GM23248 (cell line): Measurements from ENCODE around the gene PPL. TPM values are rescaled to one million over a fixed set of nuclear protein-coding genes. Genes with fewer than 3 reads are reported as not detected.
A peak's percentile ranks its signal among the peaks of the same experiment; 100 is the strongest.

ENCODE experiments used
- DNase-seq: peaks from one replicate; pipeline ENCODE4 v3.0.0-alpha.2; 2015
- H2AFZ ChIP-seq: fragments of 200-600 bp; sonication (generic); 2 replicates; pipeline ENCODE4 v1.6.1; 2016; ENCODE audit warnings: antibody characterized with exemption
- H3F3A ChIP-seq: fragments of 200-600 bp; sonication (generic); 2 replicates; pipeline ENCODE4 v1.6.1; 2016; ENCODE audit warnings: mild to moderate bottlenecking, antibody characterized with exemption, mixed run types; ENCODE audit not compliant: insufficient read depth
- H3K27ac ChIP-seq: fragments of 200-600 bp; sonication (generic); 2 replicates; pipeline ENCODE4 v1.5.1; 2016; ENCODE audit warnings: mild to moderate bottlenecking
- H3K27me3 ChIP-seq: fragments of 200-600 bp; sonication (generic); replicated peaks from 2 replicates; pipeline ENCODE4 v1.6.1; 2016; ENCODE audit warnings: mild to moderate bottlenecking; ENCODE audit not compliant: insufficient read depth
- H3K36me3 ChIP-seq: fragments of 200-600 bp; sonication (generic); 2 replicates; pipeline ENCODE4 v1.6.1; 2016; ENCODE audit warnings: low read depth, mild to moderate bottlenecking
- H3K4me1 ChIP-seq: fragments of 200-600 bp; sonication (generic); 2 replicates; pipeline ENCODE4 v1.6.1; 2016; ENCODE audit warnings: mild to moderate bottlenecking; ENCODE audit not compliant: insufficient read depth
- H3K4me2 ChIP-seq: fragments of 200-600 bp; sonication (generic); one replicate; pipeline ENCODE4 v1.6.1; 2016; ENCODE audit warnings: mild to moderate bottlenecking; ENCODE audit not compliant: unreplicated experiment
- H3K4me3 ChIP-seq: fragments of 200-600 bp; sonication (generic); 2 replicates; pipeline ENCODE4 v1.5.1; 2016; ENCODE audit warnings: mild to moderate bottlenecking
- H3K79me2 ChIP-seq: fragments of 200-600 bp; sonication (generic); 2 replicates; pipeline ENCODE4 v1.6.1; 2016; ENCODE audit warnings: mild to moderate bottlenecking; ENCODE audit not compliant: insufficient read depth
- H3K9ac ChIP-seq: fragments of 200-600 bp; sonication (generic); 2 replicates; pipeline ENCODE4 v1.6.1; 2016; ENCODE audit warnings: mild to moderate bottlenecking
- H3K9me2 ChIP-seq: fragments of 200-600 bp; sonication (generic); 2 replicates; pipeline ENCODE4 v1.6.1; 2016; ENCODE audit warnings: mixed run types, mild to moderate bottlenecking, moderate library complexity; ENCODE audit not compliant: insufficient read depth
- H3K9me3 ChIP-seq: fragments of 200-600 bp; sonication (generic); one replicate; pipeline ENCODE4 v1.6.1; 2017; ENCODE audit warnings: low read depth
- H4K20me1 ChIP-seq: fragments of 200-600 bp; sonication (generic); 2 replicates; pipeline ENCODE4 v1.6.0; 2016; ENCODE audit not compliant: insufficient read depth
- EZH2 ChIP-seq: fragments of 200-600 bp; sonication (generic); IDR thresholded peaks from 2 replicates; pipeline ENCODE4 v1.6.1; 2018; ENCODE audit warnings: antibody characterized with exemption, mild to moderate bottlenecking; ENCODE audit not compliant: insufficient read depth, poor library complexity, severe bottlenecking
- EZH2phosphoT487 ChIP-seq: fragments of 200-600 bp; sonication (generic); IDR thresholded peaks from 2 replicates; pipeline ENCODE4 v1.6.1; 2018; ENCODE audit warnings: antibody characterized with exemption, moderate library complexity, mild to moderate bottlenecking, low read depth; ENCODE audit not compliant: insufficient read depth
- WGBS, 2 experiments: methylation state at CpG; one replicate each; pipeline ENCODE4 v1.1.6; 2015 to 2017; ENCODE audit warnings: low lambda C conversion rate in 2 of 2, low coverage in 1 of 2; ENCODE audit errors: missing lambda C conversion rate in 2 of 2; 5-methylcytosine and 5-hydroxymethylcytosine counted together
- in situ Hi-C: fragments of 300-500 bp; cut with MboI; formaldehyde crosslinking; loops from 2 replicates; pipeline ENCODE4 v1.15.0; 2020
- polyA plus RNA-seq: library from polyadenylated mRNA; unstranded; fragments of >200 nt; fragmentation: Nextera tagmentation; extraction: Ambion mirVana; gene quantifications from 2 replicates; pipeline ENCODE4 v1.2.1, GENCODE V29; 2016
- total RNA-seq: library from RNA; depleted of rRNA; stranded (reverse); fragments of >200 nt; shearing (Covaris generic); gene quantifications from 2 replicates; pipeline ENCODE4 v1.2.3, GENCODE V29; 2014

PPL gene
- total and polyA plus RNA-seq, 2 experiments from 2014 or later, result 1.2 to 1.7 TPM

DNA sequence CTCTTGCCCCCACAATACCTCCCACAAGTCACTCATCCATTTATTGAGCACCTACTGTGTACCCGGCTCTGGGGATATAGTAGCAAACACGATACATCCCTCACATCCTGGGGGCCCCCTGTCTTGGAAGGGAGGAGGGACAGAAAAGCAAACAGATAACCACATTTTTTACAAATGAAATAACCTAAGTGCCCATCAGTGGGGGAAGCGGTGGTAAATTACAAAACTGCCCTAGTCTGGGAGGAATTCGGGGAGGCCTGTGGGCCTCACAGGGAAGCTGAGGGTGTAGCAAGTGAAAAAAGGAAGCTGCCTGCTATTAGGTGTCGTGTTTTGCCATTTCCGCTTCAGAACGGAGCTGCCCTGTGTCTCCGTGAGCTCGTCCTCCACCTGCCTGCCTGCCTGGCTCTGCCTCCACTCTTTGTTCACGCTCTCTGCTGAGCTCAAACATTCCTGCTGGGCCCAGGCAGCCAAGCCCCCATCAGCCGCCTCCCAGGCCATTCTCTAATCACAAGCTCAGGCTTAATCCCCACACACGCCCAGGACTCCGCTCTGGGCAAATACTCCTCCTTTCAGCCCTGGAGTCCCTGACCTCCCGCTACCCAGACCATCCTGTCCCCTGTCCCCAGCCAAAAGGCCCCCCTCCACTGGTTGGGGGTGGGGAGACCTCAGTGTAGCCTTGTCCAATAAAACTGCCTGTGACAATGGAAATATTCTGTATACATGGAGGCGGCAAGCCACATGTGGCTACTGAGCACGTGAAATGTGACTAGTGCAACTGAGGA is 11.0 kb upstream of the PPL start:
- DNase-seq, result no peak
- H3K9me3 ChIP-seq, result no peaks in the 10 kb centered on the region
- H3K9ac ChIP-seq, result no peak overlapping the region
- H3K27ac ChIP-seq, result no peak overlapping the region
- no peaks in the 10 kb centered on the region for H3K27me3 ChIP-seq
- H3K4me3 ChIP-seq, result no peak overlapping the region
- H3K4me2 ChIP-seq, result no peak overlapping the region
- no peak overlapping the region for H2AFZ ChIP-seq
- H3K79me2 ChIP-seq, result no peaks in the 10 kb centered on the region
- in situ Hi-C loops, result no loop called here
- WGBS, 2 experiments, result 78 to 80% methylated on average over 16 of the region's 16 CpGs
- no peak for TF ChIP-seq EZH2
- TF ChIP-seq EZH2phosphoT487, result no peak
- H3K36me3 ChIP-seq, result no peaks in the 10 kb centered on the region
- peaks cover 16% of the 10 kb centered on the region for H3F3A ChIP-seq
- peaks cover 30% of the 10 kb centered on the region for H3K4me1 ChIP-seq
- no peaks in the 10 kb centered on the region for H4K20me1 ChIP-seq
- H3K9me2 ChIP-seq, result no peaks in the 10 kb centered on the region

DNA sequence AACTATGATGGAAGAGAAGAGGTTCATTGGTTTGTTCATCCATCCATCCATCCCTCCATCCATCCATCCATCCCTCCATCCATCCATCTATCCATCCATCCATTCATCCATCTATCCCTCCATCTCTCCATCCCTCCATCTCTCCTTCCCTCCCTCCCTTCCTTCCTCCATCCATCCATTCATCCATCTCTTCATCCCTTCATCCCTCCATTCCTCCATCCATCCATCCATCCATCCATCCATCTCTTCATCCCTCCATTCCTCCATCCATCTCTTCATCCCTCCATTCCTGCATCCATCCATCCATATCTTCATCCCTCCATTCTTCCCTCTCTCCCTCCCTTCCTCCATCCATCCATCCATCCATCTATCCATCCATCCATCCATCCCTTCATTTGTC is 10.0 kb upstream of the PPL start:
- no peak overlapping the region for H3K4me2 ChIP-seq
- DNase-seq, result no peak

DNA sequence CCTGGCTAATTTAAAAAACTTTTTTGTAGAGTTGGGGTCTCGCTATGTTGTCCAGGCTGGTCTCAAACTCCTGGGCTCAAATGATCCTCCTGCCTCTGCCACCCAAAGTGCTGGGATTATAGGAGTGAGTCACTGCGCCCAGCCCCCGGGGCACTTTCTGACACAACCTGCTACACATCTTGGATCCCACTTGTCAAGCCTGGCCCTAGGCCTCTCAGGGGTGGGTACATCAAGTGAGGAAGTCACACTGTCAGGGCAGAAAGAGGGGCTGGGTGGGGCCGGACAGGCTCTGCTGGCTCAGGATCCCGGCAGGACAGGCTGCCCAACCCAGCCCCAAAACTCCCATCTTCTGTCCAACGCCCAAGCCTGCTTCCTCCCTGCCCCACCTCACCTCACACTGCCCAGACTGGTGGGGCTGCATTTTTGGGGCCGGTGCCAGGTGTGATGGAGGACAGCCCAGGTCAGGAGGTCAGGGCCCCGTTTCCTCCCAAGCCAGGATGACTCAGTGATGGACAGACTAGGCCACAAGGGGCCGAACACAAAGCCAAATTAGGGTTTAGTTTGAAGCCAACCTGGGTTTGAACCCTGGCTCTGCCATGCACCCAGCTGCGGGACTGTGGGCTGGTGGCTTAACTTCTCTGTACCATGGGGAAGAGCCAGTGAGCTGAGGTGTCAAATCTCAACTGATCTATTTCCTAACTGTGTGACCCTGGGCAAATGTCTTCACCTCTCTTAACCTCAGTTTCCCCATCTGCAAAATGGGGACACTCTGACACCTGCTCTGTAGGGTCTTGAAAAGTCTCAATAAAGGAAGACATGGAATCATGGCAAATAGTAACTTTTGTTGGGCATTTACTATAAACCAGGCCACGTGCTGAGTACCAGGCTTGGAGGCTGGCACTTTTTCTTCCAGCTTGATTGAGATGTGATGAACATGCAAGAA is 8.9 kb upstream of the PPL start:
- H3K4me1 ChIP-seq, result peaks cover 38% of the 10 kb centered on the region
- in situ Hi-C loops, result no loop called here
- no peaks in the 10 kb centered on the region for H3K27me3 ChIP-seq
- H3F3A ChIP-seq, result peaks cover 26% of the 10 kb centered on the region
- 19 to 25% methylated on average over 11 of the region's 11 CpGs for WGBS, 2 experiments
- H3K4me2 ChIP-seq, result peak overlapping the region; percentile 60
- TF ChIP-seq EZH2 (no peak), EZH2phosphoT487 (no peak)
- H4K20me1 ChIP-seq, result no peaks in the 10 kb centered on the region
- no peaks in the 10 kb centered on the region for H3K9me3 ChIP-seq
- peak; percentile 63 for DNase-seq
- H3K9ac ChIP-seq, result no peak overlapping the region
- H3K36me3 ChIP-seq, result no peaks in the 10 kb centered on the region
- no peak overlapping the region for H2AFZ ChIP-seq
- no peaks in the 10 kb centered on the region for H3K9me2 ChIP-seq
- H3K27ac ChIP-seq, result no peak overlapping the region
- no peak overlapping the region for H3K4me3 ChIP-seq
- H3K79me2 ChIP-seq, result no peaks in the 10 kb centered on the region

More for the DNA sequence above, 10.0 kb upstream of the PPL start:
- Histone ChIP-seq H3K9me3 (no peaks in the 10 kb centered on the region), H3K27me3 (no peaks in the 10 kb centered on the region), H3K9me2 (no peaks in the 10 kb centered on the region), H2AFZ (no peak overlapping the region), H3K4me3 (no peak overlapping the region), H3K9ac (no peak overlapping the region), H4K20me1 (no peaks in the 10 kb centered on the region), H3K27ac (no peak overlapping the region), H3K4me1 (peaks cover 38% of the 10 kb centered on the region), H3F3A (peaks cover 26% of the 10 kb centered on the region), H3K79me2 (no peaks in the 10 kb centered on the region), H3K36me3 (no peaks in the 10 kb centered on the region)
- no peak for TF ChIP-seq EZH2phosphoT487
- TF ChIP-seq EZH2, result no peak
- in situ Hi-C loops, result no loop called here

DNA sequence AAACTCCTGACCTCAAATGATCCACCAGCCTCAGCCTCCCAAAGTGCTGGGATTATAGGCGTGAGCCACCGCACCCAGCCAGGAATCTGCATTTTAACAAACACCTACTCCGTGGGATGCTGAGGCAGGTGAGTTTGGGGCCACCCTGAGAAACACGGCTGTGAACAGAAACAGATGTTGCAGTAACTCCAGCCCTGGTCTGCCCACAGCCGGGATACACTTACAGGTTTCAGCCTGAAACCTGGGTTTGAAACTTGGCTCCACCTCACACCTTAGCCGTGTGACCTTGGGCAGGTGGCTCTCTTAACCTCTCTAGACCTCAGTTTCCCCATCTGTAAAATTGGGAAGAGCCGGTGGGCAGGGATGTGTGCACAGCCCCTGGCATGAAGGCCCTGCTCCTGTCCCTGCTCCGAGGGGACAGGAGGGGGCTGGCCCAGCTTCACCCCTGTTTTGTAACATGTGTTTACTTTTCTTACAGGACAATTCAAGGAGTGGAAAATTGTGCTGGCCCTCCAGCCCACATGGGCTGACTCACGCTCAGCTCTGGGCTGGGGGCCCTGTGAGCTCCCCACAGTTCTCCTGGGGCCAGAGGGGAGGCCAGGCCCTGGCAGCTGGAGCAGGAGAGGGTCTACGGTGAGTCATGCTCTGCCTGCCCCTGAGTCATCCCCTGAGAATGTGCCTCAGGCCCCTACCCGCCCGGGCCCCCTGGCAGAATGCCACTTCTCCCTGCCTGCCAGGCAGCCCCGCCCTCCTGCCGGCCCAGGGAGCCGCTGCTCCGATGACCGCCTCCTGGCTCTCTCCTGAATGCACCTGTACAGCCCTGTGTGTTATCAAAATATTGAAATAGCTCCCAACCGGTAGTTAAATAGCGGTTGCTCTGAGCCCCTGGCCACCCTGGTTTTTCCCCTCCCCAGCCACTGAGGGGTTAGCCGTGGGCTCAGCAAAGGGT is 7.7 kb upstream of the PPL start:
- Histone ChIP-seq H3K36me3 (no peaks in the 10 kb centered on the region), H3K79me2 (no peaks in the 10 kb centered on the region), H3K9me2 (no peaks in the 10 kb centered on the region), H4K20me1 (no peaks in the 10 kb centered on the region), H3K9me3 (no peaks in the 10 kb centered on the region), H3K27me3 (no peaks in the 10 kb centered on the region), H3K4me3 (peak overlapping the region; percentile 18; the same call in 1 of the 2 replicates), H3F3A (peaks cover 26% of the 10 kb centered on the region), H3K27ac (peak overlapping the region; percentile 87), H3K4me1 (peaks cover 38% of the 10 kb centered on the region), H2AFZ (no peak overlapping the region), H3K9ac (peak overlapping the region; percentile 42; the same call in 1 of the 2 replicates), H3K4me2 (peak overlapping the region; percentile 60)
- in situ Hi-C loops, result no loop called here
- peak; percentile 97 for DNase-seq
- WGBS, 2 experiments, result 14 to 17% methylated on average over 18 to 20 of the region's 20 CpGs
- TF ChIP-seq EZH2, result no peak
- TF ChIP-seq EZH2phosphoT487, result no peak
